KMS-11 (cell line): ENCODE data around the gene TSNAX.

Source experiments
- H2AFZ ChIP-seq: fragments of 200-600 bp; sonication (generic); 2 replicates; pipeline ENCODE4 v1.6.1; 2016; ENCODE audit warnings: antibody characterized with exemption, mixed run types, low read depth
- H3K27ac ChIP-seq: fragments of 200-600 bp; sonication (generic); 2 replicates; pipeline ENCODE4 v1.6.1; 2016; ENCODE audit warnings: mild to moderate bottlenecking, mixed run types
- H3K27me3 ChIP-seq: fragments of 200-600 bp; sonication (generic); 2 replicates; pipeline ENCODE4 v1.6.1; 2017; ENCODE audit warnings: mild to moderate bottlenecking, low read depth, mixed run types, moderate library complexity; ENCODE audit not compliant: insufficient read depth
- H3K36me3 ChIP-seq: fragments of 200-600 bp; sonication (generic); 2 replicates; pipeline ENCODE4 v1.6.1; 2017; ENCODE audit warnings: mild to moderate bottlenecking, mixed run types; ENCODE audit not compliant: insufficient read depth
- H3K4me1 ChIP-seq: fragments of 200-600 bp; sonication (generic); 2 replicates; pipeline ENCODE4 v1.6.1; 2016; ENCODE audit warnings: mild to moderate bottlenecking, low read depth, mixed run types; ENCODE audit not compliant: poor library complexity, severe bottlenecking
- H3K4me2 ChIP-seq: fragments of 200-600 bp; sonication (generic); 2 replicates; pipeline ENCODE4 v1.7.0; 2016; ENCODE audit warnings: mild to moderate bottlenecking, mixed run types
- H3K4me3 ChIP-seq: fragments of 200-600 bp; sonication (generic); IDR thresholded peaks from 2 replicates; pipeline ENCODE4 v1.6.1; 2017; ENCODE audit warnings: low read depth, low read length, mixed read lengths; ENCODE audit not compliant: insufficient read depth
- H3K79me2 ChIP-seq: fragments of 200-600 bp; sonication (generic); 2 replicates; pipeline ENCODE4 v1.6.1; 2016; ENCODE audit warnings: low read depth, mixed run types; ENCODE audit not compliant: insufficient read depth
- H3K9ac ChIP-seq: fragments of 200-600 bp; sonication (generic); 2 replicates; pipeline ENCODE4 v1.6.1; 2016; ENCODE audit warnings: mild to moderate bottlenecking, mixed run types
- H4K20me1 ChIP-seq: fragments of 200-600 bp; sonication (generic); 2 replicates; pipeline ENCODE4 v1.6.1; 2016; ENCODE audit warnings: mild to moderate bottlenecking, mixed run types; ENCODE audit not compliant: insufficient read depth
- TF ChIP-seq, protein P1 (sequence below): fragments of 200-600 bp; sonication (generic); conservative IDR thresholded peaks from 2 replicates; pipeline ENCODE4 v1.6.1; 2017; ENCODE audit warnings: low read depth, mild to moderate bottlenecking, antibody characterized with exemption, low read length, moderate library complexity, mixed read lengths

Gene TSNAX

GRCh38 chr1:231522038-231522437, 6.4 kb upstream of the TSNAX start:
- Histone ChIP-seq H3K27me3 (no peaks in the 10 kb centered on the region), H3K9ac (no peak overlapping the region), H2AFZ (no peak overlapping the region), H4K20me1 (no peaks in the 10 kb centered on the region), H3K4me2 (no peak overlapping the region), H3K4me1 (no peaks in the 10 kb centered on the region), H3K36me3 (no peaks in the 10 kb centered on the region), H3K4me3 (no peak overlapping the region), H3K79me2 (no peaks in the 10 kb centered on the region), H3K27ac (no peak overlapping the region)
- TF ChIP-seq, protein P1, sequence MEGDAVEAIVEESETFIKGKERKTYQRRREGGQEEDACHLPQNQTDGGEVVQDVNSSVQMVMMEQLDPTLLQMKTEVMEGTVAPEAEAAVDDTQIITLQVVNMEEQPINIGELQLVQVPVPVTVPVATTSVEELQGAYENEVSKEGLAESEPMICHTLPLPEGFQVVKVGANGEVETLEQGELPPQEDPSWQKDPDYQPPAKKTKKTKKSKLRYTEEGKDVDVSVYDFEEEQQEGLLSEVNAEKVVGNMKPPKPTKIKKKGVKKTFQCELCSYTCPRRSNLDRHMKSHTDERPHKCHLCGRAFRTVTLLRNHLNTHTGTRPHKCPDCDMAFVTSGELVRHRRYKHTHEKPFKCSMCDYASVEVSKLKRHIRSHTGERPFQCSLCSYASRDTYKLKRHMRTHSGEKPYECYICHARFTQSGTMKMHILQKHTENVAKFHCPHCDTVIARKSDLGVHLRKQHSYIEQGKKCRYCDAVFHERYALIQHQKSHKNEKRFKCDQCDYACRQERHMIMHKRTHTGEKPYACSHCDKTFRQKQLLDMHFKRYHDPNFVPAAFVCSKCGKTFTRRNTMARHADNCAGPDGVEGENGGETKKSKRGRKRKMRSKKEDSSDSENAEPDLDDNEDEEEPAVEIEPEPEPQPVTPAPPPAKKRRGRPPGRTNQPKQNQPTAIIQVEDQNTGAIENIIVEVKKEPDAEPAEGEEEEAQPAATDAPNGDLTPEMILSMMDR: no peak

GRCh38 chr1:231522931-231523642, 5.4 kb upstream of the TSNAX start:
- H3K27me3 ChIP-seq: no peaks in the 10 kb centered on the region
- no peaks in the 10 kb centered on the region for H4K20me1 ChIP-seq
- no peak overlapping the region for H3K9ac ChIP-seq
- H3K4me1 ChIP-seq: peaks cover 8% of the 10 kb centered on the region
- H3K79me2 ChIP-seq: no peaks in the 10 kb centered on the region
- TF ChIP-seq, protein P1: no peak
- no peak overlapping the region for H3K27ac ChIP-seq
- no peaks in the 10 kb centered on the region for H3K36me3 ChIP-seq
- H3K4me2 ChIP-seq: no peak overlapping the region
- no peak overlapping the region for H3K4me3 ChIP-seq
- no peak overlapping the region for H2AFZ ChIP-seq

GRCh38 chr1:231523816-231524215, 4.7 kb upstream of the TSNAX start:
- no peaks in the 10 kb centered on the region for H3K36me3 ChIP-seq
- no peak overlapping the region for H2AFZ ChIP-seq
- TF ChIP-seq, protein P1: no peak
- H3K4me2 ChIP-seq: no peak overlapping the region
- H3K27me3 ChIP-seq: no peaks in the 10 kb centered on the region
- H3K9ac ChIP-seq: no peak overlapping the region
- peaks cover 2% of the 10 kb centered on the region; the same call in 1 of the 2 replicates for H3K79me2 ChIP-seq
- no peak overlapping the region for H3K4me3 ChIP-seq
- H3K4me1 ChIP-seq: peaks cover 8% of the 10 kb centered on the region
- H4K20me1 ChIP-seq: no peaks in the 10 kb centered on the region
- no peak overlapping the region for H3K27ac ChIP-seq

- no peak overlapping the region for H3K4me2 ChIP-seq
- TF ChIP-seq, protein P1: no peak
- no peaks in the 10 kb centered on the region for H4K20me1 ChIP-seq
- H3K4me3 ChIP-seq: no peak overlapping the region
- no peaks in the 10 kb centered on the region for H3K36me3 ChIP-seq
- H2AFZ ChIP-seq: no peak overlapping the region
- H3K9ac ChIP-seq: no peak overlapping the region
- no peaks in the 10 kb centered on the region for H3K27me3 ChIP-seq
- peaks cover 19% of the 10 kb centered on the region for H3K4me1 ChIP-seq
- peaks cover 15% of the 10 kb centered on the region for H3K79me2 ChIP-seq
- no peak overlapping the region for H3K27ac ChIP-seq
These were observed 1.9 kb upstream of the TSNAX start for GRCh38 chr1:231526536-231526935.
